ENCODE data around the gene RALGAPA2.

GRCh38 chr20:20664795-20665589 is 47.5 kb downstream of the RALGAPA2 start:
- TF ChIP-seq CTCF (conservative IDR thresholded peaks at IDR 0.05; ENCODE audit: low read depth, low read length) (peak; percentile 80), EZH2phosphoT487 (IDR thresholded peaks at IDR 0.05; ENCODE audit: borderline replicate concordance, low read length) (no peak)
